Ramos (cell line): ENCODE measurements around the gene PTPN4.
"Not testable (repeated sequence)": the region's sequence is repeated elsewhere in the genome, so short reads cannot be mapped to it uniquely, and the experiment has no call there.

Source experiments
- in situ Hi-C: fragments of 300-500 bp; cut with MboI; formaldehyde crosslinking; loops from one replicate; pipeline ENCODE4 v1.14.3; 2022; ENCODE audit warnings: low sequenced_read_pairs; ENCODE audit not compliant: unreplicated experiment

Gene PTPN4

GRCh38 chr2:119795309-119796303 is 35.9 kb downstream of the PTPN4 start:
- in situ Hi-C loops = no loop called here

- in situ Hi-C loops = no loop called here
Observed at GRCh38 chr2:119800376-119800902, 40.7 kb downstream of the PTPN4 start.

- in situ Hi-C loops = no loop called here
Observed at GRCh38 chr2:119801040-119801439, 41.3 kb downstream of the PTPN4 start.

GRCh38 chr2:119801989-119802388 is 42.3 kb downstream of the PTPN4 start:
- in situ Hi-C loops = not testable (repeated sequence)

GRCh38 chr2:119803101-119803500 is 43.4 kb downstream of the PTPN4 start:
- in situ Hi-C loops = no loop called here

- in situ Hi-C loops = not testable (repeated sequence)
Observed at GRCh38 chr2:119804409-119804808, 44.7 kb downstream of the PTPN4 start.

GRCh38 chr2:119808516-119809147 is 48.9 kb downstream of the PTPN4 start:
- in situ Hi-C loops = no loop called here

- in situ Hi-C loops = no loop called here
Observed at GRCh38 chr2:119809339-119810048, 49.8 kb downstream of the PTPN4 start.

- in situ Hi-C loops = no loop called here
Observed at GRCh38 chr2:119810049-119810630, 50.4 kb downstream of the PTPN4 start.

- in situ Hi-C loops = no loop called here
Observed at GRCh38 chr2:119814216-119814615, 54.5 kb downstream of the PTPN4 start.

GRCh38 chr2:119818792-119819191 is 59.1 kb downstream of the PTPN4 start:
- in situ Hi-C loops = no loop called here

GRCh38 chr2:119819846-119820245 is 60.1 kb downstream of the PTPN4 start:
- in situ Hi-C loops = no loop called here

- in situ Hi-C loops = no loop called here
Observed at GRCh38 chr2:119820275-119820674, 60.6 kb downstream of the PTPN4 start.

- in situ Hi-C loops = no loop called here
Observed at GRCh38 chr2:119821266-119821665, 61.5 kb downstream of the PTPN4 start.

GRCh38 chr2:119823734-119824334 is 64.1 kb downstream of the PTPN4 start:
- in situ Hi-C loops = no loop called here

GRCh38 chr2:119826370-119826961 is 66.7 kb downstream of the PTPN4 start:
- in situ Hi-C loops = no loop called here

GRCh38 chr2:119827866-119828507 is 68.3 kb downstream of the PTPN4 start:
- in situ Hi-C loops = no loop called here

- in situ Hi-C loops = no loop called here
Observed at GRCh38 chr2:119836455-119837142, 76.9 kb downstream of the PTPN4 start.
